GM12878 (cell line): ENCODE results near the gene NEBL. TPM values are rescaled to one million over a fixed set of nuclear protein-coding genes. Genes with fewer than 3 reads are reported as not detected.

Experiments
- BCL3 ChIP-seq: IDR thresholded peaks from 2 replicates; pipeline ENCODE4 v1.6.1; 2011; ENCODE audit warnings: borderline replicate concordance, low read depth, mild to moderate bottlenecking, moderate library complexity, low read length; ENCODE audit not compliant: insufficient read depth, poor library complexity, severe bottlenecking
- BMI1 ChIP-seq: fragments of 450-650 bp; IDR thresholded peaks from 2 replicates; pipeline ENCODE4 v1.6.1; 2016; ENCODE audit warnings: mild to moderate bottlenecking, moderate library complexity, borderline replicate concordance
- CBX5 ChIP-seq: sonication (generic); IDR thresholded peaks from 2 replicates; pipeline ENCODE4 v1.6.1; 2016; ENCODE audit warnings: low read depth, moderate library complexity, mild to moderate bottlenecking, inconsistent platforms
- CREM ChIP-seq: IDR thresholded peaks from 2 replicates; pipeline ENCODE4 v1.6.1; 2014; ENCODE audit warnings: antibody characterized with exemption, low read depth
- CTCF ChIP-seq, 3 experiments: IDR thresholded peaks in 2 of 3; conservative IDR thresholded peaks in 1 of 3; 2 replicates each; pipeline ENCODE4 v1.5.1; 2011; ENCODE audit warnings: low read depth in 3 of 3, low read length in 3 of 3, mild to moderate bottlenecking in 3 of 3, control low read depth in 2 of 3, moderate library complexity in 2 of 3, inconsistent platforms in 1 of 3, mixed read lengths in 1 of 3; ENCODE audit not compliant: control insufficient read depth in 2 of 3, insufficient read depth in 1 of 3; ENCODE audit errors: extremely low read depth in 1 of 3
- E2F8 ChIP-seq: fragments of 450-650 bp; IDR thresholded peaks from 2 replicates; pipeline ENCODE4 v1.6.1; 2018; ENCODE audit warnings: mild to moderate bottlenecking, low read depth, moderate library complexity; ENCODE audit not compliant: partially characterized antibody
- E4F1 ChIP-seq: fragments of 450-650 bp; IDR thresholded peaks from 2 replicates; pipeline ENCODE4 v1.6.1; 2018; ENCODE audit warnings: borderline replicate concordance, mild to moderate bottlenecking; ENCODE audit not compliant: partially characterized antibody
- MXI1 ChIP-seq: fragments of 150-350 bp; IDR thresholded peaks from 2 replicates; pipeline ENCODE4 v1.6.1; 2011; ENCODE audit warnings: low read depth, mild to moderate bottlenecking, inconsistent platforms, low read length, improper control_type of control experiment
- NRF1 ChIP-seq: conservative IDR thresholded peaks from 2 replicates; pipeline ENCODE4 v1.6.1; 2011; ENCODE audit warnings: mild to moderate bottlenecking, low read depth, low read length, improper control_type of control experiment
- POLR2A ChIP-seq: IDR thresholded peaks from 2 replicates; pipeline ENCODE4 v1.6.1; 2011; ENCODE audit warnings: low read depth, mild to moderate bottlenecking, low read length
- POU2F2 ChIP-seq: IDR thresholded peaks from 3 replicates; pipeline ENCODE4 v1.6.1; 2011; ENCODE audit warnings: low read depth, mild to moderate bottlenecking, low read length, borderline replicate concordance
- RAD51 ChIP-seq: fragments of 450-650 bp; IDR thresholded peaks from 2 replicates; pipeline ENCODE4 v1.6.1; 2016; ENCODE audit warnings: moderate library complexity, mild to moderate bottlenecking, inconsistent platforms
- SIN3A ChIP-seq: IDR thresholded peaks from 2 replicates; pipeline ENCODE4 v1.6.1; 2012; ENCODE audit warnings: low read depth, low read length, improper control_type of control experiment
- SIX5 ChIP-seq: IDR thresholded peaks from 2 replicates; pipeline ENCODE4 v1.6.1; 2011; ENCODE audit warnings: mild to moderate bottlenecking, low read depth, low read length, moderate library complexity; ENCODE audit not compliant: severe bottlenecking
- SMAD5 ChIP-seq: IDR thresholded peaks from 2 replicates; pipeline ENCODE4 v1.6.1; 2016; ENCODE audit warnings: antibody characterized with exemption, low read depth
- SMC3 ChIP-seq: IDR thresholded peaks from 2 replicates; pipeline ENCODE4 v1.6.1; 2011; ENCODE audit warnings: low read length, improper control_type of control experiment, borderline replicate concordance
- WRNIP1 ChIP-seq: IDR thresholded peaks from 2 replicates; pipeline ENCODE4 v1.6.1; 2011; ENCODE audit warnings: low read depth, low read length, improper control_type of control experiment, borderline replicate concordance
- polyA plus RNA-seq, 11 experiments: library from polyadenylated mRNA; depleted of rRNA in 4 of 11; unstranded in 6 of 11; stranded (reverse) in 5 of 11; fragments of >200 nt; fragmentation: Nextera tagmentation in 4 of 11; fragmentation: Illumina TruSeq in 1 of 11; extraction: Ambion mirVana in 4 of 11; extraction: Trizol in 1 of 11; gene quantifications; 1 replicate in 1 of 11; 2 replicates in 10 of 11; pipeline versions ENCODE4 v1.2.1 to v1.2.3, GENCODE V29; 2011 to 2016; ENCODE audit warnings: inconsistent platforms in 2 of 11, missing spikeins in 2 of 11, low read depth in 1 of 11
- total RNA-seq, 4 experiments: library from RNA; depleted of rRNA in 3 of 4; stranded (reverse); fragments of >200 nt in 3 of 4; fragmentation: Illumina TruSeq in 1 of 4; extraction: Trizol in 1 of 4; gene quantifications; 2 replicates each; pipeline versions ENCODE4 v1.2.1 to v1.2.3, GENCODE V29; 2013 to 2021

NEBL gene
- total and polyA plus RNA-seq, 10 of the 15 experiments (the other 5 are each of a cell fraction or from before 2014, with no cell fraction given) = 0.04 to 0.56 (median 0.11) TPM; not detected in 6

- no peak for TF ChIP-seq BCL3
- no peak for TF ChIP-seq CREM
- no peak for TF ChIP-seq CTCF (IDR thresholded peaks at IDR 0.05 in 2 of 3, conservative IDR thresholded peaks at IDR 0.05 in 1 of 3; ENCODE audit: control insufficient read depth in 2 of 3, extremely low read depth in 1 of 3, insufficient read depth in 1 of 3, low read depth in 3 of 3, low read length in 3 of 3)
- TF ChIP-seq SMC3 = no peak
- TF ChIP-seq RAD51 = no peak
- TF ChIP-seq SIX5 = no peak
- TF ChIP-seq NRF1 = no peak
- TF ChIP-seq E4F1 = no peak
- TF ChIP-seq SIN3A = no peak
- no peak for TF ChIP-seq POU2F2
- TF ChIP-seq E2F8 = no peak
- no peak for TF ChIP-seq WRNIP1
- TF ChIP-seq POLR2A = no peak
- TF ChIP-seq SMAD5 = no peak
- no peak for TF ChIP-seq BMI1
- TF ChIP-seq MXI1 = no peak
- TF ChIP-seq CBX5 = no peak
- TF ChIP-seq, all 136 proteins: peak for 0
Measured at GRCh38 chr10:20836401-20836800, 60.7 kb downstream of the NEBL start (continued).
